ENCODE measurements around the gene TACC3.

TACC3 gene

DNA sequence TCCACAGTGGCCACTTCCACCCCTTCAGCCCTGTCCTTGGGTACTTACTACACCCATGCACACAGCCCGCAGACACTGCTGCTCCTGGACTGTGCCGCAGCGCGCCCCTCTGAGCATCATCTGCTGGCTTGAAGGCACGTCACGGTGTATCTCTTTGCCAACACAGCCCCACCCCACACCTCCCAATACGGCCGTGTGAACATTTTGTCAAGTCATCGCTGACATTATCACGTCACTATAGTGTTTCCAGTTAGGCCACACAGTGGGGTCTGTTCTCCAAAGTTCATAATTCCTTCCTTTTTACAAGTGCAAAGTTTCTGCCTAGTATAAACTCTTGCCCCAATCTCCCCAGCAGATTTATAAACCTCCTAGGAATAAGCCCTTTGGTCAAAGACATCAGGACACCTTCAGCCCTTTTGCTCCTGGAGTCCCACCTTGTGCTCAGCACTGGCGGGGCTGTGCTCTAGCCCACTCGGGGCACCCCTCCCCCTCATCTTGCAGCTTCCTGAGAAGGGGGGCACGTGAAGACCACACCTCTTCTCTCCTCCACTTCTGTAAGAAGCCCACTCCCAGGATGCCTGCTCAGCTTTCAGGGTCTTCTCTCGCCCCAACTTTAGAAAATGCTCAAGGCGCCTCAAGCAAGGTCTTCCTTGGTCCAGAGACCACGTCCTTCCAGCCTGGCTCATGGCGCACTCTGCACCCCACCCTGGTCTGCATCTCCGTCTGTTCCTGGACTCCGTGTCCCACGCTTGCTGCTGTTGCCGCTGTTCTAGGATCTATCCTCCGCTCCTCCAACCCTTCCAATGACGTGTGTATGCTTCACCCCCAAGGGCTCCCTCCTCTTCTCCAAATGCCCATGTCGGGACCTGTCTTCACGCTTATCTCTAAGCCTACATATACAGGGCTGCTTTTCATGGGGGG lies 44.5 kb upstream of the TACC3 start:
- no peak for DNase-seq (ENCODE audit: extremely low spot score)
- TF ChIP-seq, protein P1, sequence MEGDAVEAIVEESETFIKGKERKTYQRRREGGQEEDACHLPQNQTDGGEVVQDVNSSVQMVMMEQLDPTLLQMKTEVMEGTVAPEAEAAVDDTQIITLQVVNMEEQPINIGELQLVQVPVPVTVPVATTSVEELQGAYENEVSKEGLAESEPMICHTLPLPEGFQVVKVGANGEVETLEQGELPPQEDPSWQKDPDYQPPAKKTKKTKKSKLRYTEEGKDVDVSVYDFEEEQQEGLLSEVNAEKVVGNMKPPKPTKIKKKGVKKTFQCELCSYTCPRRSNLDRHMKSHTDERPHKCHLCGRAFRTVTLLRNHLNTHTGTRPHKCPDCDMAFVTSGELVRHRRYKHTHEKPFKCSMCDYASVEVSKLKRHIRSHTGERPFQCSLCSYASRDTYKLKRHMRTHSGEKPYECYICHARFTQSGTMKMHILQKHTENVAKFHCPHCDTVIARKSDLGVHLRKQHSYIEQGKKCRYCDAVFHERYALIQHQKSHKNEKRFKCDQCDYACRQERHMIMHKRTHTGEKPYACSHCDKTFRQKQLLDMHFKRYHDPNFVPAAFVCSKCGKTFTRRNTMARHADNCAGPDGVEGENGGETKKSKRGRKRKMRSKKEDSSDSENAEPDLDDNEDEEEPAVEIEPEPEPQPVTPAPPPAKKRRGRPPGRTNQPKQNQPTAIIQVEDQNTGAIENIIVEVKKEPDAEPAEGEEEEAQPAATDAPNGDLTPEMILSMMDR (IDR thresholded peaks at IDR 0.05; ENCODE audit: control extremely low read depth, extremely low read depth, low read depth, missing control alignments) = no peak
- ChIA-PET CTCF (interaction anchor here (1.3 to 2.5 kb wide), 2 partner anchors 16 to 17 kb away, joined by 4 to 9 read pairs; no protein-coding TSS in a partner anchor), POLR2A (no interaction called here)

DNA sequence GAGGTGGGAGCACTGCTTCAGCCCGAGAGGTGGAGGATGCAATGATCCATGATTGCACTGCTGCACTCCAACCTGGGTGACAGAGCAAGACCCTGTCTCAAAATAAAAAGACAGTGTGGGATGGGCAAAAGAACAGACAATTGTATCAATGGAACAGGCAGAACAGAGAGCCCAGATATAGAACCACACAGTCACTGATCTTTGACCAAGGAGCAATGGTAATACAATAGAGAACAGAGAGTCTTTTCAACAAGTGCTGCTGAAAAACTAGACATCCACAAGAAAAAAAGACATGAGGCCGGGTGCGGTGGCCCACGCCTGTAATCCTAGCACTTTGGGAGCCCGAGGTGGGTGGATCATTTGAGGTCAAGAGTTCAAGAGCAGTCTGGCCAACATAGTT lies 43.1 kb upstream of the TACC3 start:
- DNase-seq (ENCODE audit: extremely low spot score) = no peak
- TF ChIP-seq, protein P1 (IDR thresholded peaks at IDR 0.05; ENCODE audit: control extremely low read depth, extremely low read depth, low read depth, missing control alignments) = no peak
- ChIA-PET CTCF (interaction anchor here (1.3 kb wide), 1 partner anchor 15 kb away, joined by 4 read pairs; no protein-coding TSS in a partner anchor), POLR2A (no interaction called here)

DNA sequence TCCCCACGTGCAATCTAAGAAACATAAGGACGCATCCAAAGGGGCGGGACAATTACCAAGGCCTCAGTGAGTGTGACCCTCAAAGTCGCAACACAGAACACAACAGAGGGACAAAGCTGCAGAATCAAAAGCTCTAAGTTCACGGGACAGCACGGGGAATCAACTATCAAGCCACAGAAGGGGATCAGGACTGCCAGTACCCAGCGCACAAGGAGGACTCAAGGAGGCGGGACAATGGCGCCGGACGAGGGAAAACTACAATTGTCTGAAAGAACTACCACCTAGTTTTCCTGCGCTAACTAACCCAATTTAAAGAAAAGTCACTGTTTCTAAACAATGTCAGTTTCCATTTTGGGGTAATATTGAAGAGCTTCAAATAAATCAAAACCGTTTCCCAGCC lies 38.5 kb upstream of the TACC3 start:
- DNase-seq (ENCODE audit: extremely low spot score) = no peak
- CTCF ChIA-PET = interaction anchor here (1.6 to 2.7 kb wide), 2 partner anchors 11 to 54 kb away, joined by 4 to 15 read pairs; no protein-coding TSS in a partner anchor
- POLR2A ChIA-PET = no interaction called here
- TF ChIP-seq, protein P1 (IDR thresholded peaks at IDR 0.05; ENCODE audit: control extremely low read depth, extremely low read depth, low read depth, missing control alignments) = no peak

DNA sequence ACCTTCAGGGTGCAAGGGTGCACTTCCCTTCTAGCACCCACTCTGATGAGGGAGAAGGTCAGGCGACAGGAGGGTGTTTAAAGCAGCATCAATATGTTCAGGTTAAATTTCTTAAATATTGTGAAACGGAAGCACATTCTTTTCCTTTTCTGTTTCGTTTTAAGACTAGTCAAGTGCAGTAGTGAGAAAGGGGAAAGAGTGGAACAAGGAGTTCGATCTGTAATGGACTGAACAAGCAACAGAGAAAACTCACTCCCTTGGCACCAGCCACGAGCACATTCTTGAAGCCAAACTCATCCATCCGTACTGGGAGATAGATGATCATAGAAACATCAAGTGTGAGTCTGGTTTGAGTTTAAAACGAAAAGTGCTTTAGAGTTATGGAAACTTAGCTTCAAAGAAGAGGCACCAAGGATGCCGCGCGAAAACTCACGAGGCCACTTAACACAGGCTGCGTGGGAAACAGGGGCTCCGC lies 38.0 kb upstream of the TACC3 start:
- TF ChIP-seq, protein P1 (IDR thresholded peaks at IDR 0.05; ENCODE audit: control extremely low read depth, extremely low read depth, low read depth, missing control alignments) = no peak
- no peak for DNase-seq (ENCODE audit: extremely low spot score)
- CTCF ChIA-PET = interaction anchor here (1.6 to 2.7 kb wide), 2 partner anchors 10 to 54 kb away, joined by 4 to 15 read pairs; no protein-coding TSS in a partner anchor
- POLR2A ChIA-PET = no interaction called here

DNA sequence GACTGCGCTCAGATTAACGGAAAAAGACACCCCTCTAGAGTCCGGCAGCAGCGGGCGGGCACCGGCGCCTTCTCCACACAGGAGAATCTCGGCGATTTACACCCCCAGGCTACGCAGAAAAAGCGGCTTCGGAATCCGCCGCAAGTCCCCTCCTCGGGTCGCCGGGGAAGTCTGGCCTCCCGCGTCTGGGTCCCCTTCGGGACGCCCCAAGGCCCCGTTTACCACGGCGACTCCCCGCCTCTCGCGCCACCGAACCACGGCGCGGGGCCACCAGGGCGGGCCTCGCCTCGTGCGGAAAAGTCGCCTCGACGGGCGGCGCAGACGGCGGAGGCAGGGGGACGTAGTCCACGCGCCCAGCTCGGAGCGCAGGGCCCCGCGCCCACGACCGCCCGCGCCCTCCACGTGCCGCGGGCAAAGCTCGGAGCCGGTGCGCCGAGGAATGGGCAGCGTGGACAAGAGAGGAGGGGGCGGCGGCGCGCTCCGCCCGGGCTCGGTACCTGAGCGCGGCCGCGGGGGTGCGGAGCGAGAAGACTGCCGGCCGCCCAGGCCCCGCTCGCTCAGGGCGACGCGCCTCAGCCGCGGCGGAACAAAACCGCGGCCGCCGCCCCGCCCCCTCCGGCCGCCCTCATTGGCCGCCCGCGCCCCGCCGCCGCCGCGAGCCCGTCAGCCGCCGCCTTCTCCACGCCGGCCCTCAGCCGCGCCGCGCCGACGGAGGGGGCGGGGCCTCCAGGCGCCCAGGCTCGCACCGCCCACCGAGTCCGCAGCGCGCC lies 37.4 kb upstream of the TACC3 start, which contains the start of gene FAM53A:
Gene FAM53A, minus strand, starts transcription at position 578 of the 770 bp plus-strand sequence. CDS start 15,572 bp downstream, outside the sequence.
- peak; percentile 97 for DNase-seq (ENCODE audit: extremely low spot score)
- CTCF ChIA-PET = interaction anchor here (2.7 kb wide), 1 partner anchor 10 kb away, joined by 15 read pairs; no protein-coding TSS in a partner anchor
- POLR2A ChIA-PET = no interaction called here
- TF ChIP-seq, protein P1 (IDR thresholded peaks at IDR 0.05; ENCODE audit: control extremely low read depth, extremely low read depth, low read depth, missing control alignments) = peak; percentile 11

Data from GM10248 (cell line).